Measurements from ENCODE around the gene HAL. TPM values are rescaled to one million over a fixed set of nuclear protein-coding genes. Genes with fewer than 3 reads are reported as not detected.

The HAL gene
- total and polyA plus RNA-seq, 10 of the 15 experiments (the other 5 are each of a cell fraction or from before 2014, with no cell fraction given), result 0.04 to 0.45 (median 0.13) TPM; not detected in 1

DNA sequence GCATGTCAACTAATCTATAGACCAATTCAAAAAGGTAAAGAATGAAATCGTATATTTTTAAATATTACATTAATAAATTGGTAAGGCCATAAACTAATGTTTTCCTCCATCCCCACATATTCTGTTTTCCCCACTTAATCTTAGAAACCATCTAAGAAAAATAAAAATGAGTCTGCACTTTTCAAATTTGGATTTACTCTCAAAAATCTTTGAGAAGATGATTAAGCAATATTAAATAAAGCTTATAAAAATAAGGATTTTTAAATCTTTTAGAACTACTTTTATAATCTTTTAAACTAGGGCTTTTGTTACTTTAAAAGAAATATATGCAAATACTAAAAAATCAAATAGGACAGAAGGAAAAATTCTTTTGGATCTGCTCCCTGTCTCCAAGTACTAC is 10.6 kb upstream of the HAL start:
- ChIA-PET SMC1A (ENCODE audit: uncharacterized antibody, unreplicated experiment) (interaction anchor here (1.3 to 2.3 kb wide), 2 partner anchors 8 kb away, joined by 3 to 9 read pairs; no protein-coding TSS in a partner anchor), RAD21 (ENCODE audit: unreplicated experiment) (no interaction called here), POLR2A (no interaction called here), CTCF (interaction anchor here (0.9 to 1.3 kb wide), 4 partner anchors 8 to 89 kb away, joined by 3 to 4 read pairs (median 4); no protein-coding TSS in a partner anchor)
- no peak overlapping the region for H3K27ac ChIP-seq (ENCODE audit: control insufficient read depth, insufficient read depth)
- H3K79me2 ChIP-seq (ENCODE audit: control insufficient read depth, insufficient read depth, low read length), result no peaks in the 10 kb centered on the region
- H3K4me3 ChIP-seq, result no peak overlapping the region
- WGBS (ENCODE audit: insufficient coverage, insufficient replicate concordance, low lambda C conversion rate, missing lambda C conversion rate), result 96% methylated on average over 1 of the region's 1 CpG
- DNase-seq (ENCODE audit: low read depth, low spot score) (no peak), FAIRE-seq (no peak), ATAC-seq (no peak)
- no peak overlapping the region for H2AFZ ChIP-seq (ENCODE audit: control insufficient read depth, low read depth, low read length)
- H4K20me1 ChIP-seq (ENCODE audit: control insufficient read depth, insufficient read depth), result no peaks in the 10 kb centered on the region
- intact Hi-C loops (cut with micrococcal nuclease; ENCODE audit: unreplicated experiment), result no loop called here
- no peaks in the 10 kb centered on the region for H3K4me1 ChIP-seq (ENCODE audit: control insufficient read depth, insufficient read depth, low read length)
- in situ Hi-C loops (cut with MboI), result no loop called here
- no peaks in the 10 kb centered on the region for H3K9me3 ChIP-seq (replicated peaks; ENCODE audit: control insufficient read depth, insufficient read depth, low read length)
- TF ChIP-seq, protein P1, sequence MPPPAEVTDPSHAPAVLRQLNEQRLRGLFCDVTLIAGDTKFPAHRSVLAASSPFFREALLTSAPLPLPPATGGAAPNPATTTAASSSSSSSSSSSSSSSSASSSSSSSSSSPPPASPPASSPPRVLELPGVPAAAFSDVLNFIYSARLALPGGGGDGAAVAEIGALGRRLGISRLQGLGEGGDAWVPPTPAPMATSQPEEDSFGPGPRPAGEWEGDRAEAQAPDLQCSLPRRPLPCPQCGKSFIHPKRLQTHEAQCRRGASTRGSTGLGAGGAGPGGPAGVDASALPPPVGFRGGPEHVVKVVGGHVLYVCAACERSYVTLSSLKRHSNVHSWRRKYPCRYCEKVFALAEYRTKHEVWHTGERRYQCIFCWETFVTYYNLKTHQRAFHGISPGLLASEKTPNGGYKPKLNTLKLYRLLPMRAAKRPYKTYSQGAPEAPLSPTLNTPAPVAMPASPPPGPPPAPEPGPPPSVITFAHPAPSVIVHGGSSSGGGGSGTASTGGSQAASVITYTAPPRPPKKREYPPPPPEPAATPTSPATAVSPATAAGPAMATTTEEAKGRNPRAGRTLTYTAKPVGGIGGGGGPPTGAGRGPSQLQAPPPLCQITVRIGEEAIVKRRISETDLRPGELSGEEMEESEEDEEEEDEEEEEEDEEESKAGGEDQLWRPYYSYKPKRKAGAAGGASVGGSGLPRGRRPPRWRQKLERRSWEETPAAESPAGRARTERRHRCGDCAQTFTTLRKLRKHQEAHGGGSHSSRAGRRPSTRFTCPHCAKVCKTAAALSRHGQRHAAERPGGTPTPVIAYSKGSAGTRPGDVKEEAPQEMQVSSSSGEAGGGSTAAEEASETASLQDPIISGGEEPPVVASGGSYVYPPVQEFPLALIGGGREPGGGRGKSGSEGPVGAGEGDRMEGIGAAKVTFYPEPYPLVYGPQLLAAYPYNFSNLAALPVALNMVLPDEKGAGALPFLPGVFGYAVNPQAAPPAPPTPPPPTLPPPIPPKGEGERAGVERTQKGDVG (CRISPR knock-in tag; IDR thresholded peaks at IDR 0.05), result no peak
- TF ChIP-seq ESRRA (IDR thresholded peaks at IDR 0.05; ENCODE audit: low read length) (no peak), MTA2 (IDR thresholded peaks at IDR 0.05; ENCODE audit: low read depth) (no peak), STAT1 (conservative IDR thresholded peaks at IDR 0.05) (no peak)
- no TSS peak for BruUV-seq (replicated peaks)
- peaks cover 4 to 5% of the 10 kb centered on the region in 2 experiments; a peak in 2 of 4 replicates for H3K36me3 ChIP-seq (ENCODE audit: control insufficient read depth in 2 of 2, insufficient read depth in 2 of 2, low read length in 1 of 2)
- H3K9ac ChIP-seq (ENCODE audit: control insufficient read depth, insufficient read depth, low read length), result no peak overlapping the region
- no peaks in the 10 kb centered on the region for H3K27me3 ChIP-seq (replicated peaks in 1 of 2; ENCODE audit: control insufficient read depth in 2 of 2, insufficient read depth in 2 of 2, low read length in 1 of 2)
- no peak overlapping the region for H3K4me2 ChIP-seq (ENCODE audit: control insufficient read depth, insufficient read depth)

Measured in GM12878 (cell line).